Endodermal cell (in vitro differentiated cells): Measurements from ENCODE around the gene APOBEC3B. TPM values are rescaled to one million over a fixed set of nuclear protein-coding genes. Genes with fewer than 3 reads are reported as not detected.
"Not testable (repeated sequence)": the region's sequence is repeated elsewhere in the genome, so short reads cannot be mapped to it uniquely, and the experiment has no call there.

ENCODE experiments used
- DNase-seq: peaks from one replicate; pipeline ENCODE4 v3.0.0-alpha.2; 2017
- H3K27ac ChIP-seq: 2 replicates; pipeline ENCODE4 v1.5.1; 2013; ENCODE audit warnings: mild to moderate bottlenecking, low read depth, low read length, moderate library complexity
- H3K27me3 ChIP-seq: 2 replicates; pipeline ENCODE4 v1.6.1; 2013; ENCODE audit warnings: mild to moderate bottlenecking, low read length, moderate library complexity; ENCODE audit not compliant: insufficient read depth, control insufficient read depth, poor library complexity, severe bottlenecking
- H3K36me3 ChIP-seq: 2 replicates; pipeline ENCODE4 v1.7.0; 2013; ENCODE audit warnings: mild to moderate bottlenecking, low read length, moderate library complexity; ENCODE audit not compliant: control insufficient read depth, insufficient read depth
- H3K4me1 ChIP-seq: one replicate; pipeline ENCODE4 v1.7.0; 2013; ENCODE audit warnings: low read length; ENCODE audit not compliant: control insufficient read depth, insufficient read depth
- H3K4me3 ChIP-seq: 2 replicates; pipeline ENCODE4 v1.5.1; 2013; ENCODE audit warnings: mild to moderate bottlenecking, low read length, moderate library complexity
- H3K9ac ChIP-seq: 2 replicates; pipeline ENCODE4 v1.6.1; 2013; ENCODE audit warnings: mild to moderate bottlenecking, low read length, moderate library complexity; ENCODE audit not compliant: poor library complexity, severe bottlenecking; ENCODE audit errors: extremely low read depth
- H3K9me3 ChIP-seq: 2 replicates; pipeline ENCODE4 v1.6.1; 2013; ENCODE audit warnings: mild to moderate bottlenecking, low read length, moderate library complexity; ENCODE audit not compliant: control insufficient read depth
- H3K27ac Mint-ChIP-seq: 2 replicates; pipeline ENCODE4 v1.8.0; 2020; ENCODE audit warnings: mixed read lengths
- H3K27me3 Mint-ChIP-seq: 2 replicates; pipeline ENCODE4 v1.8.0; 2021; ENCODE audit warnings: mild to moderate bottlenecking, mixed read lengths; ENCODE audit not compliant: insufficient read depth
- H3K36me3 Mint-ChIP-seq: 2 replicates; pipeline ENCODE4 v1.8.0; 2020; ENCODE audit warnings: low read depth, mixed read lengths
- H3K4me1 Mint-ChIP-seq: 2 replicates; pipeline ENCODE4 v1.8.0; 2020; ENCODE audit warnings: mixed read lengths
- H3K4me3 Mint-ChIP-seq: 2 replicates; pipeline ENCODE4 v1.8.0; 2020; ENCODE audit warnings: mild to moderate bottlenecking, moderate library complexity, mixed read lengths
- H3K9me3 Mint-ChIP-seq: 2 replicates; pipeline ENCODE4 v1.8.0; 2020; ENCODE audit warnings: mild to moderate bottlenecking, mixed read lengths
- WGBS, 2 experiments: methylation state at CpG; one replicate each; pipeline versions ENCODE4 v1.1.5 to v1.1.7; 2013; ENCODE audit warnings: missing lambda C conversion rate in 2 of 2, mixed read lengths in 1 of 2; ENCODE audit not compliant: insufficient coverage in 1 of 2, insufficient read length in 1 of 2; 5-methylcytosine and 5-hydroxymethylcytosine counted together
- total RNA-seq, 2 donors: library from RNA; stranded (reverse); fragmentation: NEBNext Ultra II Directional in 1 of 2; extraction: Animal tissue kit (Norgen Biotek cat#: 25700) in 1 of 2; gene quantifications; 2 replicates in 1 of 2; 3 replicates in 1 of 2; pipeline ENCODE4 v1.2.1, GENCODE V29; 2021
- TF ChIP-seq, protein P1 (sequence below): fragments of 200-600 bp; sonication (generic); conservative IDR thresholded peaks from 2 replicates; pipeline ENCODE4 v1.5.0; 2021; ENCODE audit warnings: antibody characterized with exemption, mild to moderate bottlenecking

APOBEC3B gene
- total RNA-seq, 2 donors from 2014 or later = 4.1 to 5.4 TPM

DNA sequence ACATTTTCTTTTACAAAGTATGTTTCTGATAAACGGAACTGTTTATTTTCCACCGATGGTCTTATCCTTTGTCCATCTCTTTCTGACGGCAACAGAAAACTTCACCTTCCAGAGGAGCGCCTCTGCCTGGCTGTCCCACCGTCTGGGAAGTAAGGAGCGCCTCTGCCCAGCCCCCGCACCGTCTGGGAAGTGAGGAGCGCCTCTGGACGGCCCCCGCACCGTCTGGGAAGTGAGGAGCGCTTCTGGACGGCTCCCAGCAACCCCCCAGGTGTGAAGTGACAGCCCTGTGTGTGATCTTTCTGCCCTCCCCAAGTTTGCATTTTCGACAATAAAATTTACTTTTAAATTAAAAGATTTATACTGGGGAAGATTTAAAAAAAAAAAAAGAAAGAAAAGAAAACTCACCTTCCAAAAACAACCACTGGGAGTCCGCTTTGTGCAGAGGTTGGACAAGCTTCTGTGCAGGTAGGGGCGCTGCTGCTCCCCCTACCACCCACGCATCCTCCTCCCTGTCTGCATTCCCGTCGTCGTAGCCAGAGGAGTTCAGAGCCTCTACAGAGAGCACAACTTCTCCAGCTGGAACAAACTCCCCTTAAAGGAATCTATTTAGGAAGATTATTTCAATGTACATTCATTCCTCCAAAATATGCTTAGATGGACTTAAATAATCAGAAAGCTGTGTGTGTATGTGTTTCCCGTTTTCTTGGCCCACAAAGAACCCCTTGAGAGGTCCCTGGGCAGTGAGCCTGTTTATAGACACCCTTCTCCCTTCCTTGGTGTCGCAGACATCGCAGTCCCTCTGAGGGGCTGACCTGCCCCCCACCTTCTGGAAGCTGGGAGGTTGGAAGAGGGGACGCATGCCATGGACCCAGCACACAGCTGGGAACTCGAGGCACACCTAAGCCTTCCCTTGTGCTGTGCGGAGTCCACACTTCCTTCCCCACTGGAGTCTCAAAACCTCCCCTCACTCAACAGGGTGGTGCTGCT lies 849 bp upstream of the APOBEC3B start:
- Histone ChIP-seq H3K27ac (no peak overlapping the region), H3K9me3 (peaks cover 12% of the 10 kb centered on the region), H3K36me3 (no peaks in the 10 kb centered on the region), H3K4me1 (no peaks in the 10 kb centered on the region), H3K27me3 (no peaks in the 10 kb centered on the region), H3K9ac (no peak overlapping the region), H3K4me3 (no peak overlapping the region)
- Mint-ChIP-seq H3K9me3 (peaks cover 56% of the 10 kb centered on the region), H3K27me3 (peaks cover 7% of the 10 kb centered on the region), H3K36me3 (no peaks in the 10 kb centered on the region), H3K27ac (no peak overlapping the region), H3K4me1 (no peaks in the 10 kb centered on the region), H3K4me3 (no peak overlapping the region)
- TF ChIP-seq, protein P1, sequence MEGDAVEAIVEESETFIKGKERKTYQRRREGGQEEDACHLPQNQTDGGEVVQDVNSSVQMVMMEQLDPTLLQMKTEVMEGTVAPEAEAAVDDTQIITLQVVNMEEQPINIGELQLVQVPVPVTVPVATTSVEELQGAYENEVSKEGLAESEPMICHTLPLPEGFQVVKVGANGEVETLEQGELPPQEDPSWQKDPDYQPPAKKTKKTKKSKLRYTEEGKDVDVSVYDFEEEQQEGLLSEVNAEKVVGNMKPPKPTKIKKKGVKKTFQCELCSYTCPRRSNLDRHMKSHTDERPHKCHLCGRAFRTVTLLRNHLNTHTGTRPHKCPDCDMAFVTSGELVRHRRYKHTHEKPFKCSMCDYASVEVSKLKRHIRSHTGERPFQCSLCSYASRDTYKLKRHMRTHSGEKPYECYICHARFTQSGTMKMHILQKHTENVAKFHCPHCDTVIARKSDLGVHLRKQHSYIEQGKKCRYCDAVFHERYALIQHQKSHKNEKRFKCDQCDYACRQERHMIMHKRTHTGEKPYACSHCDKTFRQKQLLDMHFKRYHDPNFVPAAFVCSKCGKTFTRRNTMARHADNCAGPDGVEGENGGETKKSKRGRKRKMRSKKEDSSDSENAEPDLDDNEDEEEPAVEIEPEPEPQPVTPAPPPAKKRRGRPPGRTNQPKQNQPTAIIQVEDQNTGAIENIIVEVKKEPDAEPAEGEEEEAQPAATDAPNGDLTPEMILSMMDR = peak; percentile 59
- peak; percentile 45 for DNase-seq
- WGBS, 2 experiments = 77 to 80% methylated on average over 8 to 25 of the region's 27 CpGs

DNA sequence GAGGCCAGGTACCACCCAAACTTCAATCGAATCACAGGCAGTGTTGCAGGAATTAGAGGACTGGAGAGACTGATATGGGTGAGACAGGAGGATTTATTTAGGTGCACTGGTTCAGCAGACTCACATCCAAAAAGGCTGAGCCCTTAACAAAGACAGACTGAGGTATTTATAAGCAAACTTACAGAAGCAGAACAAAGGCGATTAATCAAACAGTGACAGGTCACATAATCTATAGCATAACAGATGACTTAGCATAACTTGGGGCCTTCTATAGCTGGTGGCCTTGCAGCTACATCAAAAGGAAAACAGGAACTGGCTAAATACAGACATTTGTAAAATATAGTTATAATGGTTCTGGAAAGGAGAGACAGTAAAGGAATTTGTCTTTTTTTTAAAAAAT lies 2.1 kb downstream of the APOBEC3B start:
- Histone ChIP-seq H3K27me3 (no peaks in the 10 kb centered on the region), H3K9ac (no peak overlapping the region), H3K4me3 (no peak overlapping the region), H3K36me3 (no peaks in the 10 kb centered on the region), H3K27ac (no peak overlapping the region), H3K4me1 (no peaks in the 10 kb centered on the region), H3K9me3 (no peaks in the 10 kb centered on the region)
- 96 to 100% methylated on average over 1 to 2 of the region's 2 CpGs for WGBS, 2 experiments
- Mint-ChIP-seq H3K36me3 (no peaks in the 10 kb centered on the region), H3K27ac (no peak overlapping the region), H3K9me3 (peaks cover 33% of the 10 kb centered on the region), H3K4me1 (no peaks in the 10 kb centered on the region), H3K27me3 (peaks cover 14% of the 10 kb centered on the region), H3K4me3 (no peak overlapping the region)
- no peak for DNase-seq
- TF ChIP-seq, protein P1 = no peak

DNA sequence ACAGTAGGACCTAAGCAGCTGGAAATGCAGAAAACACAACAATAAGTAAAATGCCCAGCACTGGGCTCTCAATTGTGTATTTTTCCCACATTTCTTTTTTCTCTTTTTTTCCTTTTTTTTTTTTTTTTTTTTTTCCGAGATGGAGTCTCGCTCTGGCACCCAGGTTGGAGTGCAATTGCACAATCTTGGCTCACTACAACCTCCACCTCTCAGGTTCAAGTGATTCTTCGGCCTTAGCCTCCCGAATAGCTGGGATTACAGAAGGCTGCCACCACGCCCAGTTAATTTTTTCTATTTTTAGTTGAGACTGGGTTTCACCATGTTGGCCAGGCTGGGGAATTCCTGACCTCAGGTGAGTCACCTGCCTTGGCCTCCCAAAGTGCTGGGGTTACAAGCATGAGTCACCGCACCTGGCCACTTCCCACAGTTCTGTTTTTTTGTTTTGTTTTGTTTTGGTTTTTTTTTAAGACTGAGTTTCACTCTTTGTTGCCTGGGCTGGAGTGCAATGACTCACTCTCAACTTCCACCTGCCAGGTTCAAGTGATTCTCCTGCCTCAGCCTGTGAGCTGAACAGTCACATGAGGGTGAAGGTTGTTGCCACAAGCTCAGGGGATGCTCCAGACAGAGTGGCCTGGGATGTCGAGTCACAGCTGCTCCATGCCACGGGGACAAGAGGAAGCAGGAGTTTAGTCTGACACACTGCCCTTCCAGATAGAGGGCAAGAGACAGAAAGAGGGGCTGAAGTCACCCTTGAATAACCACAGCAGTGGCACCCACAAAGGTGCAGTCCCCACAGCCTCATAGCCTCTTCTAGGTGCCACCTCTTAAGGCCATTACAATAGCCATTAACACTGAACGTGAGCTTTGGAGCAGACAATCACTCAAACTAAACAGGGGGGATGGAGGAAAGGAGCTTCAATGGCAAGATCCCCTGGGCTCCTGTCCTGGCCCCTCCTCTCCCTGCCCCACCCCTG lies 2.9 kb downstream of the APOBEC3B start:
- H3K4me3 ChIP-seq, H3K4me3 Mint-ChIP-seq, H3K27ac Mint-ChIP-seq, H3K27ac ChIP-seq, H3K4me1 Mint-ChIP-seq, H3K4me1 ChIP-seq, H3K36me3 Mint-ChIP-seq, H3K36me3 ChIP-seq, H3K9ac ChIP-seq, H3K9me3 ChIP-seq, H3K27me3 ChIP-seq: not testable (repeated sequence)
- peaks cover 14% of the 10 kb centered on the region for H3K27me3 Mint-ChIP-seq
- peak; percentile 72 for DNase-seq
- H3K9me3 Mint-ChIP-seq = peaks cover 33% of the 10 kb centered on the region
- WGBS, 2 experiments = 87 to 100% methylated on average over 5 to 8 of the region's 9 CpGs
